Measurements from ENCODE around the gene CHMP6.

Gene CHMP6

DNA sequence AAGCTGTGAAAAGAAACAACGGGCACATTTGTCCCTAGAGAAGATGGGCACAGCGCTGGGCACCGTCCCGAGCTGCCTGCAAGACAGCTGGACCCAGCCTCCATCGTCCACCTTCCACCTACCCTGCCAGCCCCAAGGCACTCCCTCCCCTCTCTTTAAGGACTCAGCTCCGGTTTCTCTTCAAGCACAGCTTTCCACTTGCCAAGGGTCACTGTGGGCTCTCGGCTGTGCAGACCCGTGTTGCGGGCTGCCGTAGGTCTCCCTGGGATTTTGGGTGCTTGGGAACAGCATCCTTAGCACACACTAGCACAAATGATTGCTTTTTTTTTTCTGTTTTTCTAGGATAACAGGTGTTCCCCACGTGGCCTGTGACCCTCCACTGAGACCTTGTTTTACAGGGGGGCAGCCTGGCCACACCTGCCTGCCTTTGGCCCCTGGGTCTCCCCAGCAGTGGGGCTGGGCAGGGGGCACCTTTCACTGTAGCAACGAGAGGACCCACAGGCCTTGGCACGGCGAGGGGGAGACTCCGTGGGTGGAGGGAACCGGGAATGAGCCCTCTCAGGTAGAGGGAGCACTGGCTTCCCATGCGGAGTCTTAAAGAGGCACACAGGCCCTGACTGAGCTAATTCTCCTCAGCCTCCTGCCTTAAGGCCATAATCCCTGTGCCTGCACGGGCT lies 1.4 kb downstream of the CHMP6 start:
- ATAC-seq (no peak), DNase-seq (no peak)
- H3K27me3 Mint-ChIP-seq: no peaks in the 10 kb centered on the region
- peak overlapping the region; percentile 66 to 71 for H3K4me3 Mint-ChIP-seq
- no peaks in the 10 kb centered on the region for H3K9me3 Mint-ChIP-seq
- H3K4me1 Mint-ChIP-seq: peaks cover 44% of the 10 kb centered on the region
- peak overlapping the region in 1 of 2 donors; percentile 90 for H3K27ac Mint-ChIP-seq

GRCh38 chr17:80995131-80995530 lies 3.5 kb downstream of the CHMP6 start:
- Mint-ChIP-seq H3K27me3 (no peaks in the 10 kb centered on the region), H3K27ac (no peak overlapping the region), H3K9me3 (no peaks in the 10 kb centered on the region), H3K4me3 (no peak overlapping the region), H3K4me1 (peaks cover 29% of the 10 kb centered on the region)
- no peak for ATAC-seq
- DNase-seq: no peak

GRCh38 chr17:80996422-80997305 lies 5.0 kb downstream of the CHMP6 start:
- ATAC-seq (no peak), DNase-seq (no peak)
- Mint-ChIP-seq H3K27me3 (peaks cover 7% of the 10 kb centered on the region), H3K4me1 (peaks cover 22% of the 10 kb centered on the region), H3K4me3 (no peak overlapping the region), H3K9me3 (no peaks in the 10 kb centered on the region), H3K27ac (no peak overlapping the region)

DNA sequence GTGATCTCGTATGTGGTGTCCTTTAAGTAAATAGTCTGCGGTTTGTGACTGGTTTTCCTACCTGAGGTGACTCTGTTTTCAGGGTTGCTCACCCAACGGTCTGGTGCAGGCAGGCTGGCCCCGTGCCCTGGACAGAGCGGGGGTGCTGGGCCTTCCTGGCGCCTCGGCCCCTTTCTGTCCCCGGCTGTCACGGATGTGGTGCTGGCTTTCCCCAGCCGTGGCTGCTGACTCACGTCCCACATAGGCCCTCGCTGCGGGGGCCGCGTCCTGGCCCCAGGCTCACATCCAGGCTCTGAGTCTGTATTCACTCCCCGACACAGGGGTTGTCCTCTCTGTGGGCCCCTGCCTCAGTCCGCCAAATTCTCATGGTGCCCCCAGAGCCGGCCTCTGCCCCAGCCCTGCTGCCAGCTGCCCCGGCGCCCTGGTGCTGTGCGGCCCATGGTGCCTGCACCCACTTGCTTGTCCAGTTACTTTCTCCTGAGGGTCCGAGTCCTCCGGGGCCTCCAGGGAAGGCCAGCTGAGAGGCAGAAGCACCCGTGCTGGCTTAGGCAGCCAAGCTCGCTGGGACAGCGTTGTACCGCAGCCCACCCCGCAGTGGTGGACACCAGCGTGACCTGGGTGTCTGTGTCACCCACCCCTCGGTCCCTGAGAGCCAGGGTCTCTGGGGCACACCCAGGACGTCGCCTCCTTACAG lies 5.9 kb downstream of the CHMP6 start:
- ATAC-seq: no peak
- no peak overlapping the region for H3K27ac Mint-ChIP-seq
- H3K27me3 Mint-ChIP-seq: peaks cover 15% of the 10 kb centered on the region
- peaks cover 25% of the 10 kb centered on the region for H3K4me1 Mint-ChIP-seq
- no peaks in the 10 kb centered on the region for H3K9me3 Mint-ChIP-seq
- DNase-seq: no peak
- H3K4me3 Mint-ChIP-seq: no peak overlapping the region

GRCh38 chr17:80998118-80998747 lies 6.6 kb downstream of the CHMP6 start:
- Mint-ChIP-seq H3K27me3 (peaks cover 22% of the 10 kb centered on the region), H3K27ac (peak overlapping the region in 1 of 2 donors; percentile 19), H3K4me3 (no peak overlapping the region), H3K4me1 (peaks cover 25% of the 10 kb centered on the region), H3K9me3 (no peaks in the 10 kb centered on the region)
- no peak for DNase-seq
- ATAC-seq: no peak

DNA sequence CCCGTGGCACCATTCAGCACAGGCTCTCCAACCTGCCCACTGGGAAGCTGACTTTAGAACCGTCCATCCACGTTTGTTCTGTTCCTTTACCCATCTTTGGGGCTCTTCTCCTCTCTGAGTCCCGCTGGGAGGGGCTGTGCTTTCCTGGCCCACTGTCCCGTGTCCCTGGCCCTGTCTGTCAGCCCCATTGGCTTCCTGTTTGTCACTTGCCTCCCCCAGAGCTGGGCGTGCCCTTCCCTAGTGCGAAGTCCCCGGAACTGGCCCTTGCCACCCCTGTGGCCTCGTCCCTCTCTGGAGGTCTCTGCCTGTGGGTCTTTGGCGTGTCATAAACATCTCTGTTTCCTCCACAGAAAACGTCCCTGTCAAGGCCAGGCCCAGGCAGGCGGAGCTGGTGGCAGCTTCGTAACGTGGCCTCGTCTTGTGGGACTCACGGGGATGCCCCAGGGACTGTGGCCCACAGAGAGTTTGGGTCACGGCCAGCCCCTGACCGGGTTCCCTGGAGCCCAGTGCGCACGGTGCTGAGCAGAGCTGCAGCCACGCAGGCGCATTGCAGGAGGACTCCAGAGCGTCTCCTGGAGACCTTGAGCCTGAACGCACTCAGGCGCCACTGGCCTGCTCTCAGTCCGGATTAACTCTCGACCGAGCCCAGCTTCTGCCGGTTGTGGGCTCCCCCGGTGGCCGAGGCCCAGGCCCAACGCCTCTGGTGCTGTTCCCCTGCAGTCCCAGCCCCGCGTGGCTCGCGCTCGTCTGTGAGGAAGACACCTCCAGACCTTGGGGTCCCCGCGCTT lies 7.3 kb downstream of the CHMP6 start:
- ATAC-seq: no peak
- Mint-ChIP-seq H3K4me1 (peaks cover 26% of the 10 kb centered on the region), H3K27me3 (peaks cover 29% of the 10 kb centered on the region), H3K9me3 (no peaks in the 10 kb centered on the region), H3K27ac (peak overlapping the region in 1 of 2 donors; percentile 49), H3K4me3 (no peak overlapping the region)
- no peak for DNase-seq

DNA sequence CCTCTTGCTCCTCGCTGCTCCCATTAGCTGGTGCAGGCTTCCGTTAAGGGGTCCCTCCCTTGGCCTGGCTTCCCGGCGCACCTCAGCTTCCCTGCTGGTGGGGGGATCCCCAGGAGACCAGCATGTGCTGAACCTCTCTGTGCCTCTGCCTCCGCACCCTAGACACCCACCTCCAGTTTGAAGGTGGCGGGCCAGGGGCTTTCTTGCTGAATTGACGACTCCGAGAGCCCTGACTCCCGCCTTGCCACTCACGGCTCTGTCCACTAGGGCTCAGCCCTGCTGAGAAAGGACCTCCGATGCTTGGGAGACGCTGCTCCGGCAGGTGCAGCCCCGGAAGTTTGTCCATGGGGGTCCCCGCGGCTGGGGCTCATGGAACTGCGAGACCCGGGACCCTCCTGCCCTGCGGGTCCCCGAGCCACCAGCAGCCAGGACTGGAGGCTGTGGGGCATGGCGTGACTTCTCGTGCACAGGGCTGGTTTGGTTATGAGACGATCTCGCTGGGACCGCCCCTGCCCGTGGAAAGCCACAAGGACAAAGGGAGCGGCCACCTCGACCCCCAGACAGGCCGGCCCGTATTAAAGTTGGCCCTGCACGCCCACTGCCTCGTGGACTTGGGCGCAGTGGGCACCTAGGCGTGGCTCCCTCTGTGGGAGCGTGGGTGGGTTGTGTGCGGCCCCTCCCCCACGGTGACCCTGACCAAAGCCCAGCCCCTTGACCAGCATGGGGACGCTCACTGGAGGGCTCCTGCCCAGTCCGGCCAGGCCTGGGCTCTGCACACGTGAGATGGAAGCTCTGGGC lies 8.1 kb downstream of the CHMP6 start:
- Mint-ChIP-seq H3K4me3 (no peak overlapping the region), H3K9me3 (no peaks in the 10 kb centered on the region), H3K27me3 (peaks cover 35% of the 10 kb centered on the region), H3K4me1 (peaks cover 26% of the 10 kb centered on the region), H3K27ac (peak overlapping the region in 1 of 2 donors; percentile 93)
- DNase-seq (no peak), ATAC-seq (no peak)

GRCh38 chr17:81000334-81000630 lies 8.6 kb downstream of the CHMP6 start:
- ATAC-seq (no peak), DNase-seq (no peak)
- no peak overlapping the region for H3K4me3 Mint-ChIP-seq
- no peak overlapping the region for H3K27ac Mint-ChIP-seq
- peaks cover 40% of the 10 kb centered on the region for H3K27me3 Mint-ChIP-seq
- H3K9me3 Mint-ChIP-seq: no peaks in the 10 kb centered on the region
- H3K4me1 Mint-ChIP-seq: peaks cover 30% of the 10 kb centered on the region

GRCh38 chr17:81000631-81001357 lies 9.2 kb downstream of the CHMP6 start:
- peaks cover 30% of the 10 kb centered on the region for H3K4me1 Mint-ChIP-seq

DNA sequence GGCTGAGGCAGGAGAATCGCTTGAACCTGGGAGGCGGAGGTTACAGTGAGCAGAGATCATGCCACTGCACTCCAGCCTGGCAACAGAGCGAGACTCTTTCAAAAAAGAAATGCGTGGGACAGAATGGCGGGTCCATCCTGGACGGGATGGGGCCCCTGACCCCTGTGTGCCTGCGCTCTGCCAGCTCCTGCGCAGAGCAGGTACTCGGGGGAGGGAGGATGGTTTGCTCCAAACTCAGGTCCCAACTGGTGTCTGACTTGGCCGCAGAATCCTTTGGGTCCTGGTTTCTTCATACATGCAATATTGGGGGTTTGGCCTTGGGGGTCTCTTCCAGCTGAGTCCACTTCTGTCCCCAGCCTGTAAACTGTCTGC lies 10.4 kb downstream of the CHMP6 start:
- H3K4me3 Mint-ChIP-seq: no peak overlapping the region
- H3K9me3 Mint-ChIP-seq: no peaks in the 10 kb centered on the region
- no peak overlapping the region for H3K27ac Mint-ChIP-seq
- DNase-seq: no peak
- peaks cover 30% of the 10 kb centered on the region for H3K4me1 Mint-ChIP-seq
- ATAC-seq: no peak
- H3K27me3 Mint-ChIP-seq: peaks cover 41% of the 10 kb centered on the region

More at GRCh38 chr17:81000631-81001357, 9.2 kb downstream of the CHMP6 start:
- ATAC-seq: no peak
- no peak for DNase-seq
- Mint-ChIP-seq H3K9me3 (no peaks in the 10 kb centered on the region), H3K27ac (no peak overlapping the region), H3K4me3 (no peak overlapping the region), H3K27me3 (peaks cover 41% of the 10 kb centered on the region)

- Mint-ChIP-seq H3K9me3 (no peaks in the 10 kb centered on the region), H3K27ac (no peak overlapping the region), H3K4me1 (peaks cover 30% of the 10 kb centered on the region), H3K4me3 (peak overlapping the region; percentile 57 to 59), H3K27me3 (peaks cover 41% of the 10 kb centered on the region)
- ATAC-seq (no peak), DNase-seq (no peak)
Observed at GRCh38 chr17:81002409-81003361, 11.0 kb downstream of the CHMP6 start.

DNA sequence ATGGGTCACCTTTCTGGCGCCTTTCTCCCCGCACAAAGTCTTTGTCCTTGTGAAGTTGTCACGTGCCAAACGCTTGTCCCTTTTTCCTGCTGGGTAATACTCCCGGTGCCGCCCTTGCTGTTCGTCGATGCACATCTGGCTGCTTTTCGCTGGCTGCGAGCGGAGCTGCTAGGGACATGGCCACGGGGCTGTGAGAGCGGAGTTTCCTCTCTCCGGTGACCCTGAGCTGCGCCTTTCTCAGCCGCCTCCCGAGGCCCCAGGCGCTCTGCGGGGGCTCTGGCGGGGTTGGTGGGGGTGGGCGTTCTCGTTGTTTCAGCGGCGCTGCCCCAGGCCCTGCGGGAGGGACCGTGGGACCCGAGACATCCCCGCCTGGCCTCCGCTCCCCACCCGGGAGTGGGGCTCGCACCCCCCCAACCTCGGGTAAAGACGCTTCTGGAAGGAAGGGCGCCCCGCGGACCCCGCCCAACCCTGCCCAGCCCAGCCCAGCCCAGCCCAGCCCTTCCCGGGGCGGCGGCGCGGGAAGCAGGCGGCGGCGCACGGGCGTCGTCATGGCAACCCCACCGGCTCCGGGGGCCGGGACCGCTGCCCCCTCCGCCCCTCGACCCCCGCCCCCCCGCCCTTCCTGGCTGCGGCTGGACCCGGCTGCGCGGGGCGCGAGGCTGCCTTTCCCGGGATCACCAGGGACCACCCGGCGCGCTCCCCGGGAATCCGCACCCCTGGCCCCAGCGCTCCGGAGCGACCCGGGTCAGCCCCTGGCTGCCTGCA lies 12.3 kb downstream of the CHMP6 start:
- ATAC-seq: peak; percentile 28
- H3K4me1 Mint-ChIP-seq: peaks cover 30% of the 10 kb centered on the region
- no peaks in the 10 kb centered on the region for H3K9me3 Mint-ChIP-seq
- H3K4me3 Mint-ChIP-seq: peak overlapping the region; percentile 77 to 80
- H3K27ac Mint-ChIP-seq: no peak overlapping the region
- peaks cover 41% of the 10 kb centered on the region for H3K27me3 Mint-ChIP-seq
- DNase-seq: no peak
